GM23248 (cell line): Measurements from ENCODE around the gene MAP1LC3B2.

Source experiments
- EZH2 ChIP-seq: fragments of 200-600 bp; sonication (generic); IDR thresholded peaks from 2 replicates; pipeline ENCODE4 v1.6.1; 2018; ENCODE audit warnings: antibody characterized with exemption, mild to moderate bottlenecking; ENCODE audit not compliant: insufficient read depth, poor library complexity, severe bottlenecking
- EZH2phosphoT487 ChIP-seq: fragments of 200-600 bp; sonication (generic); IDR thresholded peaks from 2 replicates; pipeline ENCODE4 v1.6.1; 2018; ENCODE audit warnings: antibody characterized with exemption, moderate library complexity, mild to moderate bottlenecking, low read depth; ENCODE audit not compliant: insufficient read depth

DNA sequence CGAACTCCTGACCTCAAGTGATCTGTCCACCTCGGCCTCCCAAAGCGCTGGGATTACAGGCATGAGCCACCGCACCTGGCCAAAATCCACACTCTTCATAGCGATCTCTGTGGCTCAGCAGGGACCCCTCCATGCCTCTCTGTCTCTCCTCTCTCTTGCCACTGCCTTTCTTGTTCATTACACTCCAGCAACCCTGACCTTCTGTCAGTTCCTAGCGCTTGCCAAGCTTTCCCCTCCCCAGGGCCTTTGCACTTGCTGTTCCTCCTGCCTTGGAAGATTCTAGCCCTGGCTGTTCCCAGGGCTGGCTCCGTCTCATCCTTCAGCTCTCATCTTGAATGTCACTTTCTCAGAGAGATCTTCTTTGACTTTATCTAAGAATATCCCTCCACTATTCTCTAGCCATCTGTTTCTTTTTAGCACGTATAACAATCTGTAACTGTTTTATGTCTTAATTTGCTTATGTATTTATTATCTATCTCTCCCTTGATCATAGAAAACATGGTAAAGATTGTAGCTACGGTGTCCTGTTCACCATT lies 38.9 kb upstream of the MAP1LC3B2 start:
- TF ChIP-seq EZH2, result no peak
- no peak for TF ChIP-seq EZH2phosphoT487
